Activated naive CD8-positive, alpha-beta T cell (primary cell): Measurements from ENCODE around the gene A1BG.
A peak's percentile ranks its signal among the peaks of the same experiment; 100 is the strongest.
"Not testable (repeated sequence)": the region's sequence is repeated elsewhere in the genome, so short reads cannot be mapped to it uniquely, and the experiment has no call there.

Experiments used
- H3K27ac Mint-ChIP-seq: one replicate; pipeline ENCODE4 v1.8.0; 2021; ENCODE audit warnings: mixed read lengths
- H3K27me3 Mint-ChIP-seq: one replicate; pipeline ENCODE4 v1.8.0; 2021; ENCODE audit warnings: mixed read lengths
- H3K36me3 Mint-ChIP-seq: one replicate; pipeline ENCODE4 v1.8.0; 2021; ENCODE audit warnings: mixed read lengths
- H3K4me1 Mint-ChIP-seq: one replicate; pipeline ENCODE4 v1.8.0; 2021; ENCODE audit warnings: low read depth, mixed read lengths
- H3K4me3 Mint-ChIP-seq: one replicate; pipeline ENCODE4 v1.8.0; 2021; ENCODE audit warnings: mild to moderate bottlenecking, mixed read lengths
- H3K9me3 Mint-ChIP-seq: one replicate; pipeline ENCODE4 v1.8.0; 2021; ENCODE audit warnings: low read depth, mixed read lengths

Gene A1BG

DNA sequence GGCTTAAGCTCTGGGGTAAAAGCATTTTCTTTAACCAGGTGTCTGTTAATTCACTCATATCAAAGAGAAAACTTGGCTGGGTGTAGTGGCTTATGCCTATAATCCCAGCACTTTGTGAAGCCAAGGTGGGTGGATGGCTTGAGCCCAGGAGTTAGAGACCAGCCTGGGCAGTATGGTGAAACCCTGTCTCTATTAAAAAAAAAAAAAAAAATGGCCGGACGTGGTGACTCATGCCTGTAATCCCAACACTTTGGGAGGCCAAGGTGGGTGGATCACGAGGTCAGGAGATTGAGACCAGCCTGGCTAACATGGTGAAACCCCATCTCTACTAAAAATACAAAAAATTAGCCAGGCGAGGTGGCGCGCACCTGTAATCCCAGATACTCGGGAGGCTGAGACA, 23.4 kb upstream of the A1BG start:
- not testable (repeated sequence) for H3K27me3 Mint-ChIP-seq, H3K36me3 Mint-ChIP-seq, H3K4me3 Mint-ChIP-seq, H3K27ac Mint-ChIP-seq, H3K9me3 Mint-ChIP-seq
- peaks cover 15% of the 10 kb centered on the region for H3K4me1 Mint-ChIP-seq

DNA sequence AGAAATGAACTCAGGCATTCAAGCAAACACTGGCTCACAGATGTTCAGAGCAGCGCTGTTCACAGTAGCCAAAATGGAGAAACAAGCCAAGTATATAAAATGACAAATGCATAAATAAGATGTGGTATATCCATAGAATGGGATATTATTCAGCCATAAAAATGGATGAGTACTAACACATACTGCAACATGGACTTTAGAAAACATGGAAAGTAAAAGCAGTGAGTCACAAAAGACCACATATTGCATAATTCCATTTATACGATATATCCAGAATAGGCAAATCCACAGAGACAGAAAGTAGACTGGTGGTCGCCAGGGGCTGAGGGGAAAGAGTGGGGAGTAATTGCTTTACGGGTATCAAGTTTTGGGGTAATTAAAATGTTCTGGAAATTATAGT, 20.9 kb upstream of the A1BG start:
- H3K27ac Mint-ChIP-seq: no peak overlapping the region

DNA sequence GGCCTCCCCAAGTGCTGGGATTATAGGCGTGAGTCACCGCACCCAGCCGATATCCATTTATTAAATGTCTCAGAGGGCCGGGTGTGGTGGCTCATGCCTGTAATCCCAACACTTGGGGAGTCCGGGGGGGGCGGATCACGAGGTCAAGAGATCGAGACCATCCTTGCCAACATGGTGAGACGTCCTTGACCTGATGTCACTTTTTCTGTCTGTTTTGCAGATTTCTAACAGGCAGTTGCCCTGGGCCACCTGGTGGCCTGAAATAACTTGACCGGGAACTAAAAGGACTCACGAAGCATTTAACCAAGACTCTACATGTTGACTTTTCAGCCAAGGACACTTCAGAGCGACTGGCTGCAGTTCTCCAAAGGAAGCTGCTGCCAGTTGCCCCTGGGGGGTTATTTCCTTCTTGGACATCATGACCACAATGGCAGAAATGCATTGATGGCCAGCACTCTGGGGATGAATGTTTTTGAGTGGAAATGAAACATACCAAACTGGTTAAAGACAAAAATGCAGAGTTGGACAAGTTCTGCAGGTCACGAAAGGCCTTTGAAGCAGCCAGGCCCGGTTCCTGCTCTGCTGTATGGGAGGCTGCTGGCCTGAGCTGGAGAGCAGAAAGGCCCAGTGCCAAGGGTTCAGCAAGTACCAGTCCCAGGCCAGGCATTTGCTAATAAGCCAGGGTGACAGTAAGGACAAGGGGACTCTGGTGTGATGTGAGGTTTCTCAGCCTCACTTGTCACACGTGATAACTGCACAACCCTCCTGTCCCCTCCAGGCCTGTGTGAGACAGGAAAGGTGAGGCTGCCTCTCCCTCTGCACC, 19.2 kb upstream of the A1BG start:
- Mint-ChIP-seq H3K9me3 (no peaks in the 10 kb centered on the region), H3K27me3 (no peaks in the 10 kb centered on the region), H3K27ac (no peak overlapping the region), H3K36me3 (no peaks in the 10 kb centered on the region), H3K4me3 (no peak overlapping the region), H3K4me1 (no peaks in the 10 kb centered on the region)

More for the DNA sequence above, 20.9 kb upstream of the A1BG start:
- no peaks in the 10 kb centered on the region for H3K36me3 Mint-ChIP-seq
- H3K4me1 Mint-ChIP-seq: no peaks in the 10 kb centered on the region
- H3K27me3 Mint-ChIP-seq: no peaks in the 10 kb centered on the region
- H3K9me3 Mint-ChIP-seq: no peaks in the 10 kb centered on the region
- H3K4me3 Mint-ChIP-seq: no peak overlapping the region

DNA sequence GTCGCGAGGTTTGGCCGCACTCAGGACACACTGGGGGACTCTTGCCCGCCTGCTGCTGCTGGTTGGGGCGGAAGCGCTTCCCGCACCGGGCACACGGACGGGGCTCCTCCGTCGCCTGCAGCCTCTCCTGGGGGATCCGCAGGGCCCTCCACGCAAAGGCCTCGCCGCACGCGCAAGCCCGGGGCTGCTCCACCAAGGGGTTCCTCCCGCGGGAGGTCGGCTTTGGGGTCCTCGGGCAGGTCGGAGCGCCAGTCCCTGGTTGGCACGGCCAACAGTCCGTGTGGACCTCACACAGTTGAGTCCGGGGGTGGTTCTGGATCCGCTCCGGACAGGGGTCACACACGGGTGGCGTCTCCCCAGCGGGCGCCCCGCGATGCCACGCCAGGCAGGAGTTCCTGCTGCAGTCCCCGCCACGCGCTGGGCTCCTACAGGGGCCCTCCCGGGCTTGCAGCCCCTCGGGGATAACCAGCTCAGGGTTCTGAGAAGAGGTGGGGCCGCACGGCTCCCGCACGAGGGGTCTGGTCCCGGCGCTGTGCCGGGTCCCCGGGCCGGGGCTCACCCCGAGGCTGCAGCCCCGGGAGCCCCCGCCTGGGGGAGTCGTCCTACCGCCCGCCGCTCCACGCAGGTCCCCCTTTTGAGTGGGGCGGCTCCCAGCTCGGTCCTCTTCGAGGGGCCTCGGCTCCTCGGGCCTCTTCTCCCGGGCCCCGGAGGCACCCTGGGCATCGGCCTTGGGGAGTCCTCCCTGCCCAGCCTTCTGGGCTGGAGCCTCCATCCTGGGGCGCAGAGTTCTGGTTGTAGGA, 15.5 kb upstream of the A1BG start:
- Mint-ChIP-seq H3K27me3 (no peaks in the 10 kb centered on the region), H3K9me3 (no peaks in the 10 kb centered on the region), H3K36me3 (no peaks in the 10 kb centered on the region), H3K4me1 (no peaks in the 10 kb centered on the region), H3K4me3 (no peak overlapping the region), H3K27ac (no peak overlapping the region)

DNA sequence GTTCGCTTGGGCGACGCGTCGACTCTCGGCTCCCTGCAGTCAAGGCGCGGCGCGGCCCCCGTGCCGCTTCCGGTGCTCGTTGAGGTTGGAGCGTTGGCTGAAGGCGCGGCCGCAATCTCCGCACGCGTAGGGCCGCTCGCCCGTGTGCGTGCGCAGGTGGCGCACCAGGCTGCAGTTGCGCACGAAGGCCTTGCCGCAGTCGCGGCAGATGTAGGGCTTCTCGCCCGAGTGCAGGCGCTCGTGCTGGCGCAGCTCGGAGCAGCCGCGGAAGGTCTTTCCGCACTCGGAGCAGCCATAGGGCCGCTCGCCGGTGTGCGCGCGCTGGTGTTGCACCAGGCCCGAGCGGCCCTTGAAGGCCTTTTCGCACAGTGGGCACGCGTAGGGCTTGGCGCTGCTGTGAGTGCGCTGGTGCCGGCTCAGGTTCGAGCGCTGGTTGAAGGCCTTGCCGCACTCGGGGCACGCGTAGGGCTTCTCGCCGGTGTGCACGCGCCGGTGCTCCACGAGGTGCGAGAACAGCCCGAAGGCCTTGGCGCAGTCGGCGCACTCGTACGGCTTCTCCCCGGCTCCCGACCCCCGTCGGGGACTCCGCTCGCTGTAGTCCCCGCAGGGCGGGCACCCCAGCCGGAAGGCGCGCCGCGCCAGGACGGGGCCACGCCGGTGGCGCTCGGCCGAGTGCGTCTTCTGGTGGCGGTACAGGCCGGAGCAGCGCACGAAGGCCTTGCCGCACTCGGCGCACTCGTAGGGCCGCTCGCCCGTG, 14.6 kb upstream of the A1BG start:
- H3K4me1 Mint-ChIP-seq: peaks cover under 1% of the 10 kb centered on the region
- H3K36me3 Mint-ChIP-seq: no peaks in the 10 kb centered on the region
- no peak overlapping the region for H3K27ac Mint-ChIP-seq
- no peaks in the 10 kb centered on the region for H3K27me3 Mint-ChIP-seq
- no peak overlapping the region for H3K4me3 Mint-ChIP-seq
- H3K9me3 Mint-ChIP-seq: no peaks in the 10 kb centered on the region

DNA sequence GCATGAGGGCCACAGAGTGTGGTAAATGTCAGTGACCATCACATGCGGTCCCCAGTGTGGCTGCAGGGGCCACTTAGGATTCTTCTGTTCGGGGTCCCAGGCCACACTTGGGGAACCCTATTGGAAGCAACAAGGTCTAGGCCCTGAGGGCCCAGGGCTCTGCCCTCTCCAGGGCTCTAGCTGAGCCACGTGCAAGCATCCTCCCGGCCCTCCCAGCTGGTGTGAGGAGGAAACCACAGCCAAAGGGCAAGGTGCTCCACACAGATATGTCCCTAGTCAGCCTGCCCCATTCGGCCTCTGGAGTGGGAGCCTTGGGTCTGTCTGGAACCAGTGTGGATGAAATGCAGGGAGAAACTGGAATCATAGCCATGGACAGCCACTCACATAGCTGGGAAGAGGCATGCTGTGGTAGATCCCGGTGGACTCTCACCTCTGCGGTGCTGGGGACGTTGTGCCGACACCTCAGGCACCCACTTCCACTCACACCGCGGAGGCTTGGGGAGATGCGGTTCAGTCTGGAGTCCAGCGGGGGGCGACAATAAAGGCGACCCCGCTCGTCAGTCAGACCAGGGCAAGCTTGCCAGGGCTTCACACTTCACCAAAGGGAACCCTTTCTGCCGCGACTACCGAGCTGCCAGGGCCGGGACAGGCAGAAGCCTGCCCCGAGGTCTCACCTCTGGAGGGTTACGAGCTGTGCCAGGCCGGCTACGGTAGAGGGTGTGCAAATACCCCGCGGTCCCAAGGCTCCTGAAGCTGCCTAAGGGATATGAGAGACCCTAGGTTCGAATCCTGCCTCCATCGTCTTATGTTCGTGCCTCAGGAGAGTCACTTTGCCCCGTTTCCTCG, 13.5 kb upstream of the A1BG start:
- peaks cover 4% of the 10 kb centered on the region for H3K4me1 Mint-ChIP-seq

DNA sequence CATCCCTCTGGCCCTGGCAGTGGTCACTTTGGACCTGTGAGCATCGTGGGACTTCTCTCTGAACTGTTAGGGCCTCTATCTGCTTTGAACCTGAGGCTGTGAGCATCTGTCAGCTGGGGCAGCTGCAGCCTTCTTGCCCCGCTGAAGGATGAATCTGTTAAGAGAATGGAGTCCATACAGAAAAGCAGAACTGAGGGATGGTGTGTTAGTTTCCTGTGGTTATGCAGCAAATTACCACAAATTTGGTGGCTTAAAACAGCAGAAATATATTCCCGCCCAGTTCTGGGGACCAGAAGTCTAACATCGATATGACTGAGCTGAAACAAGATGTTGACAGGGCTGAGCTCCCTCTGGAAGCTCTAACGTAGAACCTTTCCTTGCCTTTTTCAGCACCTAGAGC, 10.9 kb upstream of the A1BG start:
- H3K27ac Mint-ChIP-seq: no peak overlapping the region
- H3K27me3 Mint-ChIP-seq: no peaks in the 10 kb centered on the region
- H3K4me1 Mint-ChIP-seq: peaks cover 9% of the 10 kb centered on the region
- no peaks in the 10 kb centered on the region for H3K9me3 Mint-ChIP-seq
- no peak overlapping the region for H3K4me3 Mint-ChIP-seq
- H3K36me3 Mint-ChIP-seq: no peaks in the 10 kb centered on the region

More for the DNA sequence above, 13.5 kb upstream of the A1BG start:
- Mint-ChIP-seq H3K27me3 (no peaks in the 10 kb centered on the region), H3K27ac (no peak overlapping the region), H3K4me3 (no peak overlapping the region), H3K9me3 (no peaks in the 10 kb centered on the region), H3K36me3 (no peaks in the 10 kb centered on the region)

DNA sequence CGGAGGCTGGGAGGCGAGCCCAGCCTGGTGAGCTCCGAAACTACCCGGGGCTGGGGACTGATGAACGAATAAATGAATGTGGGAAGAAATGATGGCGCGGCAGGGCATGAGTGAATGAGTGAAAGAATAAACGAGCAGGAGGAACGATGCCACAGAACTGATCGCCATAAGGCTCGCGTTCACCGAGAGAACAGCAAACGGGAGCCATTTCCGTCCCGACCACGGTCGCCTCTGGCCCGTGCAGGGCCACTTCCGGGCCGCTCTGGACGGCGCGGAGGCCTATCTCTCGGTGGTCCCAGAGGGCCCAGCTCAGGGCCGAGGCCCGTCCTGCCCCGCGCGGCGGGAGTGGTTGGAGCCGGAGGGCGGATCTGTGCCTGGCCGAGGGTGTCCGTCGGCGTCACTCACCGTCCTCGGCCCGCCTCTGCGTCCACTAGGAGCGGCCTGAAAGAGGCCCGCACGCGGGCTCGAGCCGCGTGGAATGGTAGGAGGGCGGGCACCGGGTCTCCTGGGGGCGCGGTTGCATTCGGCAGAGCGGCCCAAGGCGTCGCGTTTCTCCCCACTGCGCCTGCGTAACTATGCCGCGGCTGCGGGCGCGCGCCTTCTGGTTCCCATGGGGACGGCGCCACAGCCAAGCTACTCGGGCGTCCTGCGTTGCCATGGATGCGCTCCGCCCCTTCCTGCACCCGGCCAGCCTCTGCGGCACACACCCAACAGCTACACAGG, 9.1 kb upstream of the A1BG start, which contains the start of gene ZNF497:
TSS of gene ZNF497 (minus strand) at position 480 of the 723 bp plus-strand sequence. CDS start 5,116 bp downstream, outside the sequence.
- Mint-ChIP-seq H3K4me1 (peaks cover 13% of the 10 kb centered on the region), H3K4me3 (peak within 1 kb of the TSS; percentile 96), H3K9me3 (no peaks in the 10 kb centered on the region), H3K27ac (peak within 1 kb of the TSS; percentile 96), H3K27me3 (no peaks in the 10 kb centered on the region), H3K36me3 (no peaks in the 10 kb centered on the region)

DNA sequence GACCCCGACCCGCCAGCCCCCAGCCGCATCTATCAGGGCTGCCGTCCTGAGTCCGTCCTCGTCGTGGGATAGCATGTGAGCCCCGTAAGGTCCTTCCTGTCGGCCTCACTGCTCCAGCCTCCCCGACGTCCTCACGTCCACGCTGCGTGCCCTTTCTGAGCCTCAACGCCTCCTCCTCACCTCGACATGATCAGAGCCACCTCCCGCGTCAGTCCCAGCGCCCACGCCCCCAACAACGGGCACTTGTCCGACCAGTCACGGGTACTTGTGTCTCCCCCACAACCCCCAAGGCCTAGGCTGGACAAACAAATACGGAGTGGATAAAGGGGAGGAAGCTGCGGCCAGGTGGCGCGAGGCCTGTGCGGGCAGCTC, 8.6 kb upstream of the A1BG start:
- H3K36me3 Mint-ChIP-seq: no peaks in the 10 kb centered on the region

DNA sequence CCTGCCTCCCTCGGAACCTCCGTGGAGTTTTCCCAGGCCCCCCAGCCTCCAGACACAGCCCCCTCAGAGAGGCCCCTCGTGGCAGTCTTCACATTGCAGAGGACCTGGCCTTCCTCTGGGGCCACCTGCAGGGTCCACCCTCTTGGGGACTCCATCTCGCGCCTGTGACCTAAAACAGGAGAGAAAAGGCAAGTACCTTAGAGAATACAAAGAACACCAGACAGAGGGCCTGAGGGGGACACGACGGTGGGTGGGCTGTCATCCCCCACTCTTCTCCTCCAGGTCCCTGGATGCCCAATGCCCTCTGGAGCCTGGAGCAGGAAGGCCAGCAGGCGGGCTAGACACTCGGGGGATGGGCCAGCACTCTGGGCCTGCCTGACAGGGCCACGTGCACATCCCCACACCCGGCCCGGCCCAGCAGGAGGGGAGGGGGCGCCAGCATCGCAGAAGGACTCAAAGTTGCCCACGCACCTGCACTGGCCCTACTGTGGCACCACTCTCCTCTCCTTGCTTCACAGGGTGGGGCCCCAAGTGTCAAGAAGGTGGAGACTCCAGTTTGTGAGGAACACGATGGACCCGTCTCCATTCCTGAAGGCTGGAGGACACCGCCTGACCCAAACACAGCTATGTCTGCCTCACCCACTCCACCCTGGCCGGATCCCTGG, 4.3 kb upstream of the A1BG start:
- peaks cover 25% of the 10 kb centered on the region for H3K4me1 Mint-ChIP-seq
- no peaks in the 10 kb centered on the region for H3K36me3 Mint-ChIP-seq
- no peak overlapping the region for H3K27ac Mint-ChIP-seq
- H3K27me3 Mint-ChIP-seq: no peaks in the 10 kb centered on the region
- no peaks in the 10 kb centered on the region for H3K9me3 Mint-ChIP-seq
- no peak overlapping the region for H3K4me3 Mint-ChIP-seq

More for the DNA sequence above, 8.6 kb upstream of the A1BG start:
- no peaks in the 10 kb centered on the region for H3K9me3 Mint-ChIP-seq
- no peaks in the 10 kb centered on the region for H3K27me3 Mint-ChIP-seq
- peak overlapping the region; percentile 96 for H3K4me3 Mint-ChIP-seq
- H3K27ac Mint-ChIP-seq: peak overlapping the region; percentile 96
- H3K4me1 Mint-ChIP-seq: peaks cover 13% of the 10 kb centered on the region

DNA sequence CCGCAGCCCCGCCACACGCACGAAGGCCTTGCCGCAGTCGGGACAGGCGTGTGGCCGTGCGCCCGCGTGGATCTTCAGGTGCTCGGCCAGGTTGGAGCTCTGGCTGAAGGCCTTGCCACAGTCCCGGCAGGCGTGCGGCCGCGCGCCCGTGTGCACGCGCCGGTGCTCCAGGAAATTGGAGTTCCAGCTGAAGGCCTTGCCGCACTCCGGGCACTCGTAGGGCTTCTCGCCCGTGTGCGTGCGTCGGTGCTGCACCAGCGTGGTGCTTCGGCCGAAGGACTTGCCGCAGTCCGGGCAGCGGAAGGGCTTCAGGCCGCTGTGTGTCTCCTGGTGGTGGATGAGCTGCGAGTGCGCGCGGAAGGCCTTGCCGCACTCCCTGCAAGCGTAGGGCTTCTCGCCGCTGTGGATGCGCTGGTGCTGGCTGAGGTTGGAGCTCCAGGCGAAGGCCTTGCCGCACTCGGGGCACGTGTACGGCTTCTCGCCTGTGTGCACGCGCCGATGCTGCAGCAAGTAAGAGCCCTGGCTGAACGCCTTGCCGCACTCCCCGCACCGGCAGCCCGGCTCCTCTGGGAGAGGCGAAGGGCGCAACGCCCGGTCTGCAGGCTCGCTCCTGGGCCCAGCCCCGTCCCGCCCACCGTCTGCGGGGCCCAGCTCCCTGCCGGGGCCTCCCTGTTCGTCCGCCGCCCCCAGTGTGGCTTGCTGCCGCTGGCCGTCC, 3.6 kb upstream of the A1BG start:
- H3K36me3 Mint-ChIP-seq: no peaks in the 10 kb centered on the region
- peak overlapping the region; percentile 52 for H3K4me3 Mint-ChIP-seq
- no peaks in the 10 kb centered on the region for H3K27me3 Mint-ChIP-seq
- H3K27ac Mint-ChIP-seq: no peak overlapping the region
- H3K4me1 Mint-ChIP-seq: peaks cover 24% of the 10 kb centered on the region
- no peaks in the 10 kb centered on the region for H3K9me3 Mint-ChIP-seq

DNA sequence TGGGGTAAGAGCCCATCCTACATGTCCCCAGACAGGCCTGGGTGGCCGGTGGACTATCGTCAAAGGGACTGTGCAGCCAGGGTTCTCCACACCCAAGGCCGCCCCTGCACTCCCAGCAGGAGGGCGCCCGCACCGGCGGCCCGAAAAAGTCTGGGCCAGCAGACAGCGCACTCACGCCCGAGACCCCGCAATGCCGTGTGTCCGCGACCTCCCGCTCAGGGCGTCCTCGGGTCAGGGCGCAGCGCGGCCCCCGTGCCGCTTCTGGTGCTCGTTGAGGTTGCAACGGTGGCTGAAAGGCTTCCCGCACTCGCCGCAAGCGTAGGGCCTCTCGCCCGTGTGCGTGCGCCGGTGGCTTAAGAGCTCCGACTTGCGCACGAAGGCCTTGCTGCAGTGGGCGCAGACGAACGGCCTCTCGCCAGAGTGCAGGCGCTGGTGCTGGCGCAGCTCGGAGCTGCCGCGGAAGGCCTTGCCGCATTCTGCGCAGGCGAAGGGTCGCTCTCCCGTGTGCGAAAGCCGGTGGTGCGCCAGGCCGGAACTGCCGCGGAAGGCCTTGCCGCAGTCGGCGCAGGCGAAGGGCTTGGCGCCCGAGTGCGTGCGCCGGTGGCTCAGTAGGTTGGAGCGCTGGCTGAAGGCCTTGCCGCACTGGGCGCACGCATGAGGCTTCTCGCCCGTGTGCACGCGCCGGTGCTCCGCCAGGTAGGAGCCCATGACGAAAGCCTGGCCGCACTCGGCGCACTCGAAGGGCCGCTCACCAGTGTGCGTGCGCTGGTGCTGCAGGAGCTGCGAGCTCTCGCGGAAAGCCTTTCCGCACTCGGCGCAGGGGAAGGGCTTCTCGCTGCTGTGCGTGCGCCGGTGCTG, 2.8 kb upstream of the A1BG start:
- Mint-ChIP-seq H3K4me1 (peaks cover 20% of the 10 kb centered on the region), H3K27ac (no peak overlapping the region), H3K36me3 (no peaks in the 10 kb centered on the region), H3K9me3 (no peaks in the 10 kb centered on the region), H3K4me3 (peak overlapping the region; percentile 52), H3K27me3 (no peaks in the 10 kb centered on the region)
